ENCODE results near the gene HERPUD1.

- no peak for TF ChIP-seq FOSL2 (IDR thresholded peaks at IDR 0.05; ENCODE audit: borderline replicate concordance, low read depth)
- TF ChIP-seq CHD2 (IDR thresholded peaks at IDR 0.05; ENCODE audit: low read length, partially characterized antibody): no peak
- no peak for TF ChIP-seq SMC3 (IDR thresholded peaks at IDR 0.05; ENCODE audit: low read depth, low read length)
- no peak for TF ChIP-seq ZBTB33 (IDR thresholded peaks at IDR 0.05; ENCODE audit: borderline replicate concordance, low read depth)
- TF ChIP-seq CTCF (IDR thresholded peaks at IDR 0.05): no peak
- no peak for TF ChIP-seq IRF3 (IDR thresholded peaks at IDR 0.05; ENCODE audit: low read depth, low read length)
- no peak for TF ChIP-seq TAF1 (IDR thresholded peaks at IDR 0.05; ENCODE audit: borderline replicate concordance, low read depth, low read length)
- TF ChIP-seq POLR2AphosphoS5 (IDR thresholded peaks at IDR 0.05; ENCODE audit: low read depth, low read length): no peak
- no peak for TF ChIP-seq REST (IDR thresholded peaks at IDR 0.05; ENCODE audit: low read depth, low read length)
- no peak for TF ChIP-seq JUND (IDR thresholded peaks at IDR 0.05)
- TF ChIP-seq RAD21 (IDR thresholded peaks at IDR 0.05; ENCODE audit: low read length): no peak
- no peak for TF ChIP-seq FOXM1 (IDR thresholded peaks at IDR 0.05; ENCODE audit: low read depth)
- no peak for TF ChIP-seq MAX (IDR thresholded peaks at IDR 0.05; ENCODE audit: low read depth)
- no peak for TF ChIP-seq GATA2 (CRISPR knock-in tag; IDR thresholded peaks at IDR 0.05)
Measured at GRCh38 chr16:56911771-56912571, 20.0 kb upstream of the HERPUD1 start.

All from SK-N-SH (cell line).